GM19324 (cell line): ENCODE data around the gene GYPA.
"Not testable (repeated sequence)": the region's sequence is repeated elsewhere in the genome, so short reads cannot be mapped to it uniquely, and the experiment has no call there.

Experiments
- ATAC-seq: cut with Tn5 transposase; IDR thresholded peaks from one replicate; pipeline ENCODE4 v1.9.1; 2021; ENCODE audit warnings: mild to moderate bottlenecking, moderate library complexity; ENCODE audit not compliant: unreplicated experiment, low FRiP score

Gene GYPA

GRCh38 chr4:144140594-144141295, at the start of gene GYPA:
Gene GYPA, minus strand, starts transcription at chr4:144140718. Its CDS starts 83 bp downstream, at chr4:144140635.
- not testable (repeated sequence) for ATAC-seq

GRCh38 chr4:144190009-144190408, 49.5 kb upstream of the GYPA start:
- ATAC-seq = no peak

DNA sequence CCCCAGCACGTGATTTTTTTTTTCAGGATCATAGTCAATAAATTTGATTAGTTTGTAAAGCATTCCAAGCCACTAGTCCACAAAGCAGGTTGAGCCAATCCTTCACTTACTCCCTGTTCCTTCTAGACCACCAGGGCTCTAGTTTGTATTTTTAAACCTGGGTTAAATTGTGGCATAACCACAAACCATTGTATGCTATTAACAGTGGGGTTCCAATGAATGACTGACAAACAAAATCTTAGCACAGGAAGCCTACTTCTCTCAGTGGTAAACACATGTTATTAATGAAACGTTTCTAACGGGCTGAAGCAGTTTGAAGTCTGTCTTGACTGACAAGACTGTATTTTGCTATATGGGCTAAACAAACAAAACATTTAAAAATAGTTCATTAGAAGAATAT, 48.6 kb upstream of the GYPA start:
- no peak for ATAC-seq

DNA sequence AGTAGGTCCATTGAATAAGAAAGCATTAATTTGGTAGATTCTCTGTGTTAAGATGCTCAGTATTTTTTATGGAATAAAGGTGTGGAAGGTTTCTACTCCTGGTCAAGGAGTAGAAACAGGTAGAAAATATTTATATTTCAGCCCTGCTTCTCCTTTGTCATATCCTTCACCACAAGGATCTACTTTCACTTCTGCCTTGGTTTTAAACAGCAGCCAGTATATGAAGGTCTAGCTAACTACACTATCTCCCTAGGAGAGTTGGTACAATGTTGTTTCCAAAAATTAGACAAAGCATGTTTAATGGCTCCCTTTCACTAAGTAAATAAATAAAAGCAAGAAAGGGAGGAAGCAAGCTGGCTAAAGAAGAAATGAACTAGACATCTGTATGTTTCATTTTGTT, 44.6 kb upstream of the GYPA start:
- ATAC-seq = no peak

GRCh38 chr4:144183165-144183564, 42.6 kb upstream of the GYPA start:
- no peak for ATAC-seq

- ATAC-seq = no peak
Measured at GRCh38 chr4:144181391-144181790, 40.9 kb upstream of the GYPA start.

- ATAC-seq = no peak
Measured at GRCh38 chr4:144179152-144179739, 38.7 kb upstream of the GYPA start.

- no peak for ATAC-seq
Measured at GRCh38 chr4:144178414-144178813, 37.9 kb upstream of the GYPA start.

GRCh38 chr4:144176476-144176875, 36.0 kb upstream of the GYPA start:
- ATAC-seq = no peak

DNA sequence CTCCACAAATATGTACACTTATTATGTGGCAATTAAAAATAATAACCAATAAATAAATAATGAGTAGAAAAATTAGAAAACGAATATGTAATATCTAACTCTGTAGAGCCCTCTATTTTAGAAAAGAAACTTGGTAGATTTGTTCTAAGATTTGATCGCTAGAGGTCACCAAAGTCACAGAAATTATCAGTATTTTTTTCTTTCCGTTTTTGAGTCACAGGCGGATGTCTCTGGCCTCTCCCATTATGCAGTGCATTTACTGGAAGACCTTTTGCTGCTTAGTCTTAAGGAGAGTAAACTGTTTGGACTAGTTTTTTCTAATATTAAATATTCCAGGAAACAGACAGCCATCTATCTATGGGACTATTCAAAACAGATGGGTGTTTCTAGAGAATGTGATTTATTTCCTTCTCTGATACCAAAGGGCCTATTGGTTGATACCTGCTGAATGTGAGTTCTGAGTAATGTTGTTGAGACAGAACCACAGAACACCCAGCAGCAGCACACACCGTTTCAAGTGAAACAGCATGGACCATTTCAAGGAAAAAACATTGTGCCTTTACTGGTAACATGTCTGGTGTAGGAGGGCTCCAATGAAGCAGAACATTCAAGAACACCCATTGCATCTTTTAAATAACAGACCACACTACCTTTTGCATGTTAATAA, 34.0 kb upstream of the GYPA start:
- peak; percentile 62 for ATAC-seq

GRCh38 chr4:144171697-144172096, 31.2 kb upstream of the GYPA start:
- ATAC-seq = no peak

- ATAC-seq = no peak
Measured at GRCh38 chr4:144169211-144169610, 28.7 kb upstream of the GYPA start.

DNA sequence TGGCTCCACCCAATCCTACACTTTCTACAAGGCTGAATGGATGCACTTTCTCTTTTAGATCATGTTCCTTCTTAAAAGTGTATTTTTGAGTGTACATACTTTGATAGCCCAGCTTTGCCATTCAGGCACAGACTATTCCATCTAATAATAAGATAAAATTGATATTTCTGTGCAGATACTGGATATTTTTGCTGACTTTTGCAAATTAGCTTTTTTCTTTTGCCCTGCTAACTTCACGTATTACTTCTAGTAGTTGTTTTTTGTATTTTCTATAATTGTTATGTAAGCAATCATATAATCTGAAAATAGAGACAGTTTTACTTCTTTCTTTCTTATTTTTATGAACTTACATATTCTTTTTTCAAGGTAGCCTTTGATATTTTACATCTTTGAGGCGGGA, 13.5 kb upstream of the GYPA start:
- no peak for ATAC-seq

- ATAC-seq = not testable (repeated sequence)
Measured at GRCh38 chr4:144142690-144143326, 2.3 kb upstream of the GYPA start.

DNA sequence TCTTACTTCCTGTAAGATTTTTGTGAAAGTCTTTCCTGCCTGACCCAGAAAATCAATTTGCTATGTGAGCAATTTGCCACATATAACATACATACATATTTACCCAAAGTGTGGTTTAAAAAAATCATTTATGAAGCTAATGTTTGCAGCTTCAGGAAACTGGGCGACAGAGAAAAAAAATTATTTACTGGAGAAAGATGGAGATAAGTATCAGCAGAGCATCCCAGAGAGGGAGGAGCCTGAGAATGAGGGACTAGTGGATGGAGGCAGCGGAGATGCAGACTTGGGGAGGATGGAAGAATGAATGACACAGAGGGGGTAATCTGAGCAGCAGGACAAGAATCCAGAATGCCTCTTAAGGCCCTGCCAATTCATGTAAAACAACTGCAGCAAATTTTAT, 975 bp upstream of the GYPA start:
- no peak for ATAC-seq

DNA sequence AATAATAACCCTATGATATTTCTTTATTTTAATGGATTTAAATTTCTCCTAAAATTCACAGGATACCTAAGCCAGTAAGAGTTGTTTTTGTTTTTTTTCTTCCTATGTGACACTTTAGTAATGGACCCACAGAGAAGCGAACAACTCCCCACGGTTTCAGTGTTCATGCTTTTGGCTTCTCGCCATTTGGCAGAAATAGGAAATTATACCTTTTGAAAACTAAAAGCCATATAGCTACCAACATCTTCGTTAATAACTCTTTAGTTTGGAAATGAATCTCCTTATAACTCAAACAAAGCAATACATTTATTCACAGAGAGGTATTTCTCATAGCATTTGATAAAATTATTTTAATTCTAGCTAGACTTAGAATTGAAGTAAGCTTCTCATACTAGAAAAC, 527 bp downstream of the GYPA start:
- not testable (repeated sequence) for ATAC-seq

DNA sequence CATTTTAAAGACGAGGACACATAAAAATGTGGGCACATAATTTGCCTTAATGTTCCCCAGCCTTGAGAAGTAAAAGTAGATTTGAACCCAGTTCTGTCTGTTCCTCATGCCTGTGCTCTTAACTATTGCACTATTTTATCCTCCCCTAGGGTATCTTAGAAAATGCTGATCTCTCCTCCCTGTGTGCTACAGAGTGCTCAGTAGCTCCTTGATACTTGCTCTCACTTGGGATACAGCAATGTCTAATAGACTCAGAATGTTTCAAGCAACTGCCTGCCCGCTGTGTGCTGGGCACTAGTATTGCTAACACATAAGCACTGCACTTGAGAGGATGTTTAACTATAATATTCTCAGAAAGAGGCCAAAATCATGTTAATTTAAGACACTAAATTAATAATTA, 971 bp downstream of the GYPA start:
- ATAC-seq = not testable (repeated sequence)

GRCh38 chr4:144138239-144138638, 2.3 kb downstream of the GYPA start:
- ATAC-seq = not testable (repeated sequence)

GRCh38 chr4:144137137-144137931, 3.2 kb downstream of the GYPA start:
- not testable (repeated sequence) for ATAC-seq

- not testable (repeated sequence) for ATAC-seq
Measured at GRCh38 chr4:144136189-144136588, 4.3 kb downstream of the GYPA start.
